GM18507 (cell line): ENCODE measurements around the gene WASF2.
"Not testable (repeated sequence)": the region's sequence is repeated elsewhere in the genome, so short reads cannot be mapped to it uniquely, and the experiment has no call there.

ENCODE experiments used
- DNase-seq: peaks from one replicate; pipeline ENCODE4 v3.0.0; 2011; ENCODE audit warnings: low read depth; ENCODE audit not compliant: insufficient read length; ENCODE audit errors: extremely low spot score
- FAIRE-seq: peaks from 2 replicates; lab custom pipeline; 2011; peaks lifted over from hg19 to GRCh38; lab: Jason Lieb, UNC

WASF2 gene

DNA sequence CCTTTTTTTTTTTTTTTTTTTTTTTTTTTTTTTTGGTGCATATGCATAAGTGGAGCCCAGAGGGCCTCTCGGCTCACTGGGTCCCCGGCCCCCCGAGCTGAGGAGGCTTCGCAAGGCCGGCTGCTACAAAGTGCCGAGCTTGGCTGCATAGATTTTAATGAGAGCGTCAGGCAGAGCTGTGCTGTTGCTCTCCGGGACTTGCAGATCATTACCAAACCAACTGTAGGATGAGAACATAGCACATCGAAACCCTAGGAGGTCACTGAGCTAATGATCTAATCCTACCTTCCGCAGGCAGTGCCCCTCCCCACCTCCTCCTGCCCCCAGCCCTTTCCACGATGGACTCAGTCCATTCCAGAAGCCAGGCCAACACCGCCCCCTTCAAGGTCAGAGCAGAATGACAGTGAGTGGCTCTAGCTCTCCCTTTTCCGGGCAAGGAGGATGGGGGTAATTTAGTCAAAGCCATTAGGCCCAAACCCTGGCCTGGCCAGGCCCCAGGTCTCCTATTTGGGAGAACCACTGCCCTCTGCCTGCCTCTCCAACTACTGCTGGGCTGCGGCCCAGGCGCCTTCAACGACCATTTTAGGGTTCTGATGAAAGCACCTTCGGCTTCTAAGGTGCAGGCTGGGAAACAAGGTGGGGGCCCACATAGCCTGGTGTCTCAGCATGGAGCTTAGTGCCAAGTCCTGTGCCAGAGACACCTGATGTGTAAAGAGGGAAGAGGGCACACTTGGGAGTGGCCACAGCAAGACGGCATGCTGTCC is 84.2 kb downstream of the WASF2 start:
- not testable (repeated sequence) for FAIRE-seq, DNase-seq

- FAIRE-seq (no peak), DNase-seq (no peak)
Measured at GRCh38 chr1:27405074-27405473, 84.9 kb downstream of the WASF2 start.

DNA sequence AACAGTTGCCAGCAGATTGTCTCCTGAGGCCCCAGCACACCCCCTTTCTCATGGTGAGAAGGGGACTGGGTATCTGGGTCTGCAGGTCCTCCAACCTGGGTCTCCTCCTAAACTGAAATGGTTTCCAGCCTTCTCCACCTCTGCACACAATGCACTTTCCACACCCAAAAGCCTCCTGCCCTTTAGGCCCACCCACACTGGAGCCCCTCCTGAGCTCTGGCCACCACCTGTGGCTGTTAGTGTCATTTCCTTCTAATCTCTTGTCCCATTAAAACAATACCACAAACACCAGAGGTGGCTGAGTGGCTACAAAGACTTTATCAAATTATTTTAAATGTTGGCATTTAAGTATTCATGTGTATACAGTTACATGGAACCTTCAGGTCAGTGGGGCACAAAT is 86.0 kb downstream of the WASF2 start:
- FAIRE-seq, result no peak
- no peak for DNase-seq

- DNase-seq (peak; percentile 28), FAIRE-seq (peak; percentile 61)
Measured at GRCh38 chr1:27403065-27403726, 86.8 kb downstream of the WASF2 start.

DNA sequence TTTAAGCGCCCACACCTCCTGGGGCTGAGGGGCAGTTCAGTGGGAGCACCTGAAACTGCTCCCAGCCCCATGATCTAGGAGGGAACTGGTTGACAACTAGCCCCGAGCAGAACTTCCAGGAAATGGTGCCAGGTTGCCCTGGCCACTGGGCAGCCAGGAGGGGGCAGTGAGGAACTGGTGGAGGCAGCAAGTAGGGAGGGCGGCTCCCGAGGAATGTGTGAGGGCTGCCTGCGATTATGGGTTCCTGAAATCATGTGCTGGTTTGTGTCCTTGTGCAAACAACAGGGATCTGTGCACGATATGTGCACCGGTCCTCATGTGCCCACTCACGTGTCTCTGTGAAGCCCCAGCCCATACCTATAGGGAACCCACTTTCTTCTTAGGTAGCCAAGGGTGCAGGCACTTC is 87.6 kb downstream of the WASF2 start:
- FAIRE-seq, result no peak
- no peak for DNase-seq

DNA sequence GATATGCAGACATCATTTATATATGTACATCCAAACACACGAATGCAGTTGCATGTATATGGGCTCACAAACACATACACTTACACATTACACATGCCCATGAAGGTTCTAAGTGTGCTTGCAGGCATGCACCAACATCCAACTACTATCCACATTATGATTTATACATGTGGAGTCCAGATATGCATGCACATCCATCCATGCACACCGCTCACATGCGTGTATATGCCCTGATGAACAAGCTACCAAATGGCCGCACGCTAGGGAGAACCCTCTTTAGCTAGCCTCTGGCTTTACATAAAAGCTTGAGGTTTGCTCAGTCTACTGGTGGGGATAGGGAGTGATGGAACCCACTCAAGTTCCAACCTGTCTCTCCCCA is 89.0 kb downstream of the WASF2 start:
- no peak for FAIRE-seq
- DNase-seq, result no peak

DNA sequence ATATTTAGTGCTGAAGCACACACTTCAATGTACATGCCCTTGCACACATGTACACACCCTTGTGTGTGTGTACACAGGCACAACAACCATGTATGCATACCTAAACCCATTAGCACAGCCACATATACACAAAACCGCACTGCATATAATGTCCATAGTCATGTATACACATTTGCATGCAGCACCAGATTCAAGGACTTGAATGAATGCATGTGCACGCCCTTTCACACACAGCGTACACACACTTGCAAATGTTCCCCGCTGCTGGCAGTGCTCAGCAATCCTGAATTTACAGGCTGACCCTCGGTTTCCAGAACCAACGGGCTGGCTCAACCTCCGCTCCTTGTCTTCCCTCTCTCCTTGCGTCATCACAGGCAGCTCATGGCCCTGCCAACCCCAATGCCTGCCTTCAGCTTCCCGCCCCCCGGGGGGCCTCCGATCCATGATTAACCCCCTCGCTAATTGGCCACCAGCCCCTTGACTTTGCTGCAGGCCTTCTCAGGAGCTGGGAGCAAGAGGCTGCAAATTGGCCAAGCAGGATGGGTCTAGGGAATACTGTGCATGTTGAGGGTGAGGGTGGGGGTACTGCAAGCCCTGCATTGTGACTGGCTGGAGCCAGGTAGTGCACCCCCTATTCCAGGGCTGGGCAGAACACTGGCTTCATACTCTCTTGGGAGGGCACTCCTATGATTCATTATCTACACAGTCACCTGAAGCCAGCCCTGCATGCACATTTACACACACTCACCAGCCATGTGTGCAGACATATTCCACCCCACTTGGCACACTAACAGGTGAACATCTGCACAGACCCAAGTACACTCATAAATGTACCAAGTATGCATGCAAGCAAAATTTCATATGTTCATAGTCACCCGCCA is 89.6 kb downstream of the WASF2 start:
- DNase-seq, result no peak
- FAIRE-seq, result no peak

GRCh38 chr1:27399251-27400025 is 90.5 kb downstream of the WASF2 start:
- DNase-seq (no peak), FAIRE-seq (no peak)

- DNase-seq (no peak), FAIRE-seq (no peak)
Measured at GRCh38 chr1:27398405-27399149, 91.4 kb downstream of the WASF2 start.

- FAIRE-seq, result no peak
Measured at GRCh38 chr1:27397749-27398148, 92.2 kb downstream of the WASF2 start.

GRCh38 chr1:27397110-27397509 is 92.9 kb downstream of the WASF2 start:
- FAIRE-seq, result no peak

More at GRCh38 chr1:27397749-27398148, 92.2 kb downstream of the WASF2 start:
- no peak for DNase-seq

GRCh38 chr1:27395441-27396195 is 94.3 kb downstream of the WASF2 start:
- FAIRE-seq, result peak; percentile 78
- DNase-seq, result peak; percentile 73

More at GRCh38 chr1:27397110-27397509, 92.9 kb downstream of the WASF2 start:
- no peak for DNase-seq

DNA sequence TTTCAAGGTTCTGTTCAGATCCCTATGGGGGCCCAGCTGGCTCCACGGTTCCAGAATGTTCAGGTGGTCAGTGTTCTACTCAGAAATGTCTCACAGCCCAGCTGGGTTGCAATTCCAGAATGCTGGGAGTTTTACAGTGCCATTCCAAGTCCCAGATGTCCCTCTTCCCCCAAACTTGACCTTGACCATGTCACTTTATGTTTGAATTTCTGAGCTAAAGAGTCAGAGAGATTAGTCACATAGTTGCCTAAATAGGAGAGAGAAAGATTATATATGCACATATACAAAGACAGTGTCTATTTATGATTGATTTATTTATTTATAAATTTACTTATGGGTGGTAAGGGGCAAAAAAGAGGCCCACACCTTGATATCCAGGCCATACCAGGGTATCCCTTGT is 95.0 kb downstream of the WASF2 start:
- FAIRE-seq, result no peak

DNA sequence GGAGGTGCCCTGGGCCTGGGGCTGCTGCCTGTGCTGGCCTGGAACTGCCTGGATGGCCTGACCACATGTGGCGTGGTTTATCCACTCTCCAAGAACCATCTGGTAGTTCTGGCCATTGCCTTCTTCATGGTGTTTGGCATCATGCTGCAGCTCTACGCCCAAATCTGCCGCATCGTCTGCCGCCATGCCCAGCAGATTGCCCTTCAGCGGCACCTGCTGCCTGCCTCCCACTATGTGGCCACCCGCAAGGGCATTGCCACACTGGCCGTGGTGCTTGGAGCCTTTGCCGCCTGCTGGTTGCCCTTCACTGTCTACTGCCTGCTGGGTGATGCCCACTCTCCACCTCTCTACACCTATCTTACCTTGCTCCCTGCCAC is 95.7 kb downstream of the WASF2 start:
- FAIRE-seq (no peak), DNase-seq (no peak)

More for the DNA sequence above, 95.0 kb downstream of the WASF2 start:
- DNase-seq, result no peak

- DNase-seq, result no peak
- no peak for FAIRE-seq
Measured at GRCh38 chr1:27393641-27394281, 96.2 kb downstream of the WASF2 start.

DNA sequence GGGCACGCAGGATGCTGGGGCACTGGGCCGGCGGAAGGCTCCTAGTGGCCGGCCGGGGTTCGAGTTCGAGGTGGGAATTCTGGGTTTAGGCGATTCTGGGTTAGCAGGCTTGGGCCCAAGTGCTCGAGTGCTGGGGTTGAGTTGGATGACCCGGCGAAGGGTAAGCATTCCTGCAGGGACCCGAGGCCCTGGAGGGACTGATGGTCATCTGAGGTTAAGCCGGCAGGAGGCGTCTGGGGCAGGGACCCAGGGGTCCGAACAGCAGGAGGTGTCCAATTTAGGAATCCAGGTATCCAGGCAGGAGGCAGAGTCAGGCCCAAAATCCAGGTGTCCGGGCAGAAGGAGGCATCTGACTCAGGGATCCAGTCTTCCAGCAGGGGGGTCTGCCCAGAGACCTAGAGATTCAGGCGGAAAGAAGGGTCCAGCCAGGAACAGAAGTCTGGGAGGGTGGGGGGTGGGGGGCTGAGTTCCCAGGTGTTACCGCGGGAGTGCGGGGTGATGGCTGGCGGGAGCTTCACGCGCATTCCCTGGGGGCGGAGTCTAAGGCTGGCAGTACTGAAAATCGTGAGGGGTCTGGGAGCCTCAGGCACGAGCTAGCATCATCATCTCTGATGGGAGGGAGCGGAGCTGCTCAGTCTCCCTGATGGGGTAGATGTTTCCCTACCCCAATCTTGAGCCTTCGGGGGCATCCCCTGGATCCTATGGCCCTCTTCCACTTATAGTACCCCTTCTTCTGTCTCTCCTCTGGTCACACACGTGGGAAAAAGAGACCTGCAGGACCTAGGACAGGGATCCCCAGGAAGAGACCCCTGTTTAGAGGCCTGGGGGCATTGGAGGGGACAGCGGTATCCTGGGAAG is 97.0 kb downstream of the WASF2 start:
- DNase-seq (no peak), FAIRE-seq (no peak)
